Erythroblast (primary cell): ENCODE data around the gene C1QTNF1.

ENCODE experiments used
- GATA1 ChIP-seq: IDR thresholded peaks from 2 replicates; pipeline ENCODE4 v1.6.1; 2011; ENCODE audit warnings: low read depth, mild to moderate bottlenecking, control low read depth, low read length, moderate library complexity
- POLR2A ChIP-seq: IDR thresholded peaks from 2 replicates; pipeline ENCODE4 v1.6.1; 2011; ENCODE audit warnings: mild to moderate bottlenecking, low read length

GRCh38 chr17:79002796-79003593 lies 21.0 kb upstream of the C1QTNF1 start:
- TF ChIP-seq POLR2A = no peak
- TF ChIP-seq GATA1 = no peak
